H9 (cell line): ENCODE data around the gene ERC1. TPM values are rescaled to one million over a fixed set of nuclear protein-coding genes. Genes with fewer than 3 reads are reported as not detected.

ENCODE experiments used
- DNase-seq: peaks from one replicate; pipeline ENCODE4 v3.0.0-alpha.2; 2017
- H2AFZ ChIP-seq: one replicate; pipeline ENCODE4 v1.6.1; 2013; ENCODE audit warnings: mild to moderate bottlenecking, low read length, control low read depth, moderate library complexity
- H2AK5ac ChIP-seq: 2 replicates; pipeline ENCODE4 v1.6.1; 2013; ENCODE audit warnings: low read length, control low read depth, mixed read lengths; ENCODE audit not compliant: insufficient read length
- H2BK120ac ChIP-seq: one replicate; pipeline ENCODE4 v1.6.1; 2013; ENCODE audit warnings: low read depth, mild to moderate bottlenecking, low read length, control low read depth, inconsistent platforms; ENCODE audit not compliant: poor library complexity, severe bottlenecking
- H2BK12ac ChIP-seq: 2 replicates; pipeline ENCODE4 v1.6.1; 2013; ENCODE audit warnings: low read length, control low read depth, mixed read lengths, low read depth; ENCODE audit not compliant: insufficient read length
- H2BK15ac ChIP-seq: 2 replicates; pipeline ENCODE4 v1.6.1; 2013; ENCODE audit warnings: low read depth, low read length, control low read depth
- H2BK20ac ChIP-seq: one replicate; pipeline ENCODE4 v1.6.1; 2013; ENCODE audit warnings: low read depth, mild to moderate bottlenecking, low read length, control low read depth, inconsistent platforms; ENCODE audit not compliant: poor library complexity, severe bottlenecking
- H2BK5ac ChIP-seq: 2 replicates; pipeline ENCODE4 v1.6.1; 2013; ENCODE audit warnings: low read length, control low read depth, mixed read lengths; ENCODE audit not compliant: insufficient read length
- H3K14ac ChIP-seq: 2 replicates; pipeline ENCODE4 v1.6.1; 2013; ENCODE audit warnings: low read length, control low read depth; ENCODE audit not compliant: insufficient read depth
- H3K18ac ChIP-seq: 2 replicates; pipeline ENCODE4 v1.6.1; 2013; ENCODE audit warnings: low read depth, mild to moderate bottlenecking, mixed read lengths, low read length, control low read depth; ENCODE audit not compliant: insufficient read length
- H3K23ac ChIP-seq: 2 replicates; pipeline ENCODE4 v1.6.1; 2013; ENCODE audit warnings: low read length, control low read depth, mixed read lengths, low read depth; ENCODE audit not compliant: insufficient read length
- H3K23me2 ChIP-seq: 2 replicates; pipeline ENCODE4 v1.6.1; 2013; ENCODE audit warnings: low read depth, mild to moderate bottlenecking, mixed read lengths, low read length, control low read depth; ENCODE audit not compliant: insufficient read length, poor library complexity, severe bottlenecking
- H3K27ac ChIP-seq: 2 replicates; pipeline ENCODE4 v1.5.1; 2013; ENCODE audit warnings: low read length, control low read depth, mixed read lengths, low read depth; ENCODE audit not compliant: insufficient read length
- H3K27me3 ChIP-seq: 2 replicates; pipeline ENCODE4 v1.6.1; 2013; ENCODE audit warnings: low read length, control low read depth, inconsistent platforms; ENCODE audit not compliant: insufficient read depth
- H3K4ac ChIP-seq: 2 replicates; pipeline ENCODE4 v1.6.1; 2013; ENCODE audit warnings: low read depth, mild to moderate bottlenecking, control low read depth, inconsistent platforms, low read length, moderate library complexity
- H3K4me1 ChIP-seq: 2 replicates; pipeline ENCODE4 v1.6.1; 2013; ENCODE audit warnings: low read length, control low read depth, inconsistent platforms; ENCODE audit not compliant: insufficient read depth
- H3K4me2 ChIP-seq: 2 replicates; pipeline ENCODE4 v1.6.1; 2013; ENCODE audit warnings: low read length, control low read depth, mixed read lengths; ENCODE audit not compliant: insufficient read length, insufficient read depth
- H3K56ac ChIP-seq: 2 replicates; pipeline ENCODE4 v1.6.1; 2013; ENCODE audit warnings: low read depth, mild to moderate bottlenecking, mixed read lengths, low read length, control low read depth; ENCODE audit not compliant: insufficient read length
- H3K79me1 ChIP-seq: 2 replicates; pipeline ENCODE4 v1.6.1; 2013; ENCODE audit warnings: low read depth, mild to moderate bottlenecking, moderate library complexity, low read length, control low read depth, inconsistent platforms; ENCODE audit not compliant: insufficient read depth, poor library complexity, severe bottlenecking
- H3K79me2 ChIP-seq: 2 replicates; pipeline ENCODE4 v1.6.1; 2013; ENCODE audit warnings: low read length, control low read depth, inconsistent platforms; ENCODE audit not compliant: insufficient read depth
- H3K9ac ChIP-seq: 2 replicates; pipeline ENCODE4 v1.6.1; 2013; ENCODE audit warnings: low read length, control low read depth, mixed read lengths; ENCODE audit not compliant: insufficient read length; ENCODE audit errors: extremely low read depth
- H3K9me3 ChIP-seq: one replicate; pipeline ENCODE4 v1.6.1; 2013; ENCODE audit warnings: low read depth, low read length, inconsistent platforms; ENCODE audit not compliant: control insufficient read depth
- H3T11ph ChIP-seq: one replicate; pipeline ENCODE4 v1.6.1; 2013; ENCODE audit warnings: mild to moderate bottlenecking, low read length, control low read depth, inconsistent platforms
- H4K20me1 ChIP-seq: one replicate; pipeline ENCODE4 v1.6.1; 2013; ENCODE audit not compliant: control insufficient read depth, insufficient read length, insufficient read depth
- H4K5ac ChIP-seq: 2 replicates; pipeline ENCODE4 v1.6.1; 2013; ENCODE audit warnings: low read depth, mild to moderate bottlenecking, mixed read lengths, low read length, control low read depth; ENCODE audit not compliant: insufficient read length
- H4K8ac ChIP-seq: replicated peaks from 2 replicates; pipeline ENCODE4 v1.6.1; 2013; ENCODE audit warnings: low read length, control low read depth, mixed read lengths, low read depth; ENCODE audit not compliant: insufficient read length
- H4K91ac ChIP-seq: 2 replicates; pipeline ENCODE4 v1.6.1; 2013; ENCODE audit warnings: low read depth, mild to moderate bottlenecking, moderate library complexity, mixed read lengths, low read length, control low read depth; ENCODE audit not compliant: insufficient read length
- H3K27ac Mint-ChIP-seq, 3 experiments: 2 replicates in 2 of 3; 3 replicates in 1 of 3; pipeline ENCODE4 v1.8.0; 2020 to 2021; ENCODE audit warnings: mixed read lengths in 3 of 3, mild to moderate bottlenecking in 1 of 3, moderate library complexity in 1 of 3
- H3K27me3 Mint-ChIP-seq: 2 replicates; pipeline ENCODE4 v1.8.0; 2021; ENCODE audit warnings: low read depth, mild to moderate bottlenecking, moderate library complexity, mixed read lengths
- H3K36me3 Mint-ChIP-seq, 3 experiments: 2 replicates in 2 of 3; 3 replicates in 1 of 3; pipeline ENCODE4 v1.8.0; 2020 to 2021; ENCODE audit warnings: low read depth in 3 of 3, mixed read lengths in 3 of 3; ENCODE audit not compliant: insufficient read depth in 1 of 3
- H3K4me1 Mint-ChIP-seq, 2 experiments: 2 replicates each; pipeline ENCODE4 v1.8.0; 2020; ENCODE audit warnings: mixed read lengths in 2 of 2
- H3K4me3 Mint-ChIP-seq, 2 experiments: 2 replicates in 1 of 2; 3 replicates in 1 of 2; pipeline ENCODE4 v1.8.0; 2020 to 2021; ENCODE audit warnings: mild to moderate bottlenecking in 2 of 2, mixed read lengths in 2 of 2, moderate library complexity in 1 of 2
- H3K9me3 Mint-ChIP-seq, 2 experiments: 2 replicates in 1 of 2; 3 replicates in 1 of 2; pipeline ENCODE4 v1.8.0; 2020; ENCODE audit warnings: mild to moderate bottlenecking in 2 of 2, mixed read lengths in 2 of 2, moderate library complexity in 1 of 2
- WGBS: extraction: QIAGEN DNeasy Blood & Tissue Kit; methylation state at CpG from one replicate; pipeline ENCODE4 v1.1.7; 2013; ENCODE audit warnings: missing lambda C conversion rate, low lambda C conversion rate, mixed read lengths; ENCODE audit not compliant: insufficient read length; ENCODE audit errors: extremely low coverage; 5-methylcytosine and 5-hydroxymethylcytosine counted together
- total RNA-seq: library from RNA; stranded (reverse); gene quantifications from 2 replicates; pipeline ENCODE4 v1.2.1, GENCODE V29; 2021
- TF ChIP-seq, protein P1 (sequence below): fragments of 200-600 bp; sonication (generic); conservative IDR thresholded peaks from 3 replicates; pipeline ENCODE4 v1.8.0; 2021; ENCODE audit warnings: antibody characterized with exemption, mild to moderate bottlenecking

ERC1 gene
- total RNA-seq, 1 experiment from 2014 or later = 51.2 TPM

DNA sequence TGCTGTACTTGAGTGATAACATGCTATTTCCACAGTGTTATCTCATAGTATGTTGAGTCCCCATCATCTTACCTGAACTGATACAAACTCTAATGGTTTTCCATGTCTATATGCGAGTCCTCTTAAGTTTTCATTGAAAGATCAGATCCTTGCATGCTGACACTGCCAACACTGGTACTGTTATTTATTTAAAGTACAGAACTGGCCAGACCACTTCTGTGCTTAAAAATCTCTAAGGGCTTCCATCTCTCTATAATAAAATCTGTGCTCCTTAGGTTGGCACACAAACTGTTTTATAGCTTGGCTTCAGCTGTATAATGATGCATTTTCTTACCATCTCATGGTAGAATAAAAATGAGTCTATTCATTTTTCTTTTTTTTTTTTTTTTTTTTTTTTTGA is 188.1 kb downstream of the ERC1 start:
- Mint-ChIP-seq H3K4me1 (no peaks in the 10 kb centered on the region), H3K4me3 (no peak overlapping the region), H3K9me3 (no peaks in the 10 kb centered on the region; a peak in 1 of 5 replicates), H3K27me3 (no peaks in the 10 kb centered on the region), H3K36me3 (peaks cover 4 to 23% (median 21%) of the 10 kb centered on the region in 3 experiments; a peak in 6 of 7 replicates), H3K27ac (no peak overlapping the region)
- Histone ChIP-seq H4K20me1 (no peaks in the 10 kb centered on the region), H2BK20ac (no peak overlapping the region), H3K4me2 (no peak overlapping the region), H3K14ac (no peak overlapping the region), H3K23me2 (no peaks in the 10 kb centered on the region), H3K18ac (no peak overlapping the region), H2BK120ac (no peak overlapping the region), H3K23ac (no peak overlapping the region), H2BK15ac (no peak overlapping the region), H3K9ac (no peak overlapping the region), H2AFZ (no peak overlapping the region), H2BK12ac (no peak overlapping the region), H3K27me3 (no peaks in the 10 kb centered on the region), H4K5ac (no peak overlapping the region), H3K56ac (no peak overlapping the region), H2BK5ac (no peak overlapping the region), H3K9me3 (no peaks in the 10 kb centered on the region), H3K27ac (no peak overlapping the region), H4K91ac (no peak overlapping the region), H3T11ph (no peak overlapping the region), H3K79me2 (no peaks in the 10 kb centered on the region), H3K4me1 (no peaks in the 10 kb centered on the region), H3K4ac (no peak overlapping the region), H3K79me1 (no peaks in the 10 kb centered on the region), H4K8ac (no peak overlapping the region), H2AK5ac (no peak overlapping the region)
- WGBS = no CpG with 5 or more reads among the region's 1 CpG
- no peak for DNase-seq
- TF ChIP-seq, protein P1, sequence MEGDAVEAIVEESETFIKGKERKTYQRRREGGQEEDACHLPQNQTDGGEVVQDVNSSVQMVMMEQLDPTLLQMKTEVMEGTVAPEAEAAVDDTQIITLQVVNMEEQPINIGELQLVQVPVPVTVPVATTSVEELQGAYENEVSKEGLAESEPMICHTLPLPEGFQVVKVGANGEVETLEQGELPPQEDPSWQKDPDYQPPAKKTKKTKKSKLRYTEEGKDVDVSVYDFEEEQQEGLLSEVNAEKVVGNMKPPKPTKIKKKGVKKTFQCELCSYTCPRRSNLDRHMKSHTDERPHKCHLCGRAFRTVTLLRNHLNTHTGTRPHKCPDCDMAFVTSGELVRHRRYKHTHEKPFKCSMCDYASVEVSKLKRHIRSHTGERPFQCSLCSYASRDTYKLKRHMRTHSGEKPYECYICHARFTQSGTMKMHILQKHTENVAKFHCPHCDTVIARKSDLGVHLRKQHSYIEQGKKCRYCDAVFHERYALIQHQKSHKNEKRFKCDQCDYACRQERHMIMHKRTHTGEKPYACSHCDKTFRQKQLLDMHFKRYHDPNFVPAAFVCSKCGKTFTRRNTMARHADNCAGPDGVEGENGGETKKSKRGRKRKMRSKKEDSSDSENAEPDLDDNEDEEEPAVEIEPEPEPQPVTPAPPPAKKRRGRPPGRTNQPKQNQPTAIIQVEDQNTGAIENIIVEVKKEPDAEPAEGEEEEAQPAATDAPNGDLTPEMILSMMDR = no peak
